ENCODE measurements around the gene DEDD2.

Gene DEDD2

GRCh38 chr19:42159942-42160341 is 57.5 kb downstream of the DEDD2 start:
- Histone ChIP-seq H3K27ac (no peak overlapping the region), H3K36me3 (no peaks in the 10 kb centered on the region), H3K9me3 (ENCODE audit: severe bottlenecking) (no peaks in the 10 kb centered on the region), H3K27me3 (ENCODE audit: insufficient read depth, low read depth, severe bottlenecking) (no peaks in the 10 kb centered on the region), H3K4me3 (ENCODE audit: low read depth, low read length) (no peak overlapping the region)
- TF ChIP-seq CTCF (IDR thresholded peaks at IDR 0.05; ENCODE audit: low read depth, low read length): no peak
- no peak for DNase-seq

GRCh38 chr19:42158926-42159325 is 58.6 kb downstream of the DEDD2 start:
- Histone ChIP-seq H3K27me3 (ENCODE audit: insufficient read depth, low read depth, severe bottlenecking) (no peaks in the 10 kb centered on the region), H3K27ac (no peak overlapping the region), H3K9me3 (ENCODE audit: severe bottlenecking) (no peaks in the 10 kb centered on the region), H3K36me3 (no peaks in the 10 kb centered on the region), H3K4me3 (ENCODE audit: low read depth, low read length) (no peak overlapping the region)
- no peak for DNase-seq
- no peak for TF ChIP-seq CTCF (IDR thresholded peaks at IDR 0.05; ENCODE audit: low read depth, low read length)

- Histone ChIP-seq H3K36me3 (no peaks in the 10 kb centered on the region), H3K4me3 (ENCODE audit: low read depth, low read length) (no peak overlapping the region), H3K27me3 (ENCODE audit: insufficient read depth, low read depth, severe bottlenecking) (no peaks in the 10 kb centered on the region), H3K27ac (no peak overlapping the region), H3K9me3 (ENCODE audit: severe bottlenecking) (no peaks in the 10 kb centered on the region)
- no peak for DNase-seq
- TF ChIP-seq CTCF (IDR thresholded peaks at IDR 0.05; ENCODE audit: low read depth, low read length): no peak
Measured at GRCh38 chr19:42156571-42156970, 60.9 kb downstream of the DEDD2 start.

GRCh38 chr19:42155796-42156195 is 61.7 kb downstream of the DEDD2 start:
- no peaks in the 10 kb centered on the region for H3K36me3 ChIP-seq
- H3K9me3 ChIP-seq (ENCODE audit: severe bottlenecking): no peaks in the 10 kb centered on the region
- H3K27ac ChIP-seq: peak overlapping the region; percentile 50; the same call in 1 of the 2 replicates
- DNase-seq: no peak
- H3K4me3 ChIP-seq (ENCODE audit: low read depth, low read length): no peak overlapping the region
- TF ChIP-seq CTCF (IDR thresholded peaks at IDR 0.05; ENCODE audit: low read depth, low read length): no peak
- no peaks in the 10 kb centered on the region for H3K27me3 ChIP-seq (ENCODE audit: insufficient read depth, low read depth, severe bottlenecking)

GRCh38 chr19:42154471-42155323 is 62.8 kb downstream of the DEDD2 start:
- peak overlapping the region; percentile 50 for H3K27ac ChIP-seq
- H3K4me3 ChIP-seq (ENCODE audit: low read depth, low read length): no peak overlapping the region
- no peak for TF ChIP-seq CTCF (IDR thresholded peaks at IDR 0.05; ENCODE audit: low read depth, low read length)
- no peak for DNase-seq
- no peaks in the 10 kb centered on the region for H3K9me3 ChIP-seq (ENCODE audit: severe bottlenecking)
- no peaks in the 10 kb centered on the region for H3K36me3 ChIP-seq
- no peaks in the 10 kb centered on the region for H3K27me3 ChIP-seq (ENCODE audit: insufficient read depth, low read depth, severe bottlenecking)
